H1 (cell line): Measurements from ENCODE around the gene C5orf52. TPM values are rescaled to one million over a fixed set of nuclear protein-coding genes. Genes with fewer than 3 reads are reported as not detected.

Experiments used
- ASH2L ChIP-seq: fragments of 200-600, 300-600 bp; sonication (generic); IDR thresholded peaks from one replicate; pipeline ENCODE4 v1.7.1; 2017; ENCODE audit warnings: low read length
- BACH1 ChIP-seq: IDR thresholded peaks from 2 replicates; pipeline ENCODE4 v1.6.1; 2012; ENCODE audit warnings: low read length, improper control_type of control experiment
- BRCA1 ChIP-seq: IDR thresholded peaks from 2 replicates; pipeline ENCODE4 v1.6.1; 2012; ENCODE audit warnings: low read depth, low read length, improper control_type of control experiment
- CBX5 ChIP-seq: fragments of 300-800, 300-1000 bp; sonication (generic); IDR thresholded peaks from 2 replicates; pipeline ENCODE4 v1.7.1; 2016; ENCODE audit warnings: antibody characterized with exemption, low read length, low read depth
- CHD7 ChIP-seq: fragments of 300-600 bp; sonication (generic); IDR thresholded peaks from 2 replicates; pipeline ENCODE4 v1.7.1; 2012; ENCODE audit warnings: low read length, moderate library complexity, mild to moderate bottlenecking, inconsistent platforms; ENCODE audit not compliant: insufficient replicate concordance
- EGR1 ChIP-seq: IDR thresholded peaks from 2 replicates; pipeline ENCODE4 v1.6.1; 2011; ENCODE audit warnings: low read depth, low read length, borderline replicate concordance
- JUN ChIP-seq: IDR thresholded peaks from 2 replicates; pipeline ENCODE4 v1.6.1; 2011; ENCODE audit warnings: low read depth, mild to moderate bottlenecking, improper control_type of control experiment, low read length
- KDM1A ChIP-seq: fragments of 200-600, 300-600 bp; sonication (generic); IDR thresholded peaks from 2 replicates; pipeline ENCODE4 v1.7.1; 2016; ENCODE audit warnings: mild to moderate bottlenecking, low read length, borderline replicate concordance
- POU5F1 ChIP-seq: IDR thresholded peaks from 2 replicates; pipeline ENCODE4 v1.6.1; 2011; ENCODE audit warnings: low read depth, mild to moderate bottlenecking, low read length, moderate library complexity
- SIRT6 ChIP-seq: IDR thresholded peaks from one replicate; pipeline ENCODE4 v1.7.1; 2012; ENCODE audit warnings: low read length, inconsistent platforms
- TAF7 ChIP-seq: optimal IDR thresholded peaks from 2 replicates; pipeline ENCODE3; 2011; ENCODE audit warnings: low read depth, mild to moderate bottlenecking, inconsistent platforms, low read length, moderate library complexity, borderline replicate concordance
- polyA plus RNA-seq, 7 experiments: library from polyadenylated mRNA; depleted of rRNA in 3 of 7; stranded (reverse) in 5 of 7; unstranded in 2 of 7; fragments of >200 nt in 5 of 7; fragments of 200-250 nt in 2 of 7; gene quantifications; 1 replicate in 5 of 7; 2 replicates in 1 of 7; 4 replicates in 1 of 7; pipeline versions ENCODE4 v1.2.1 to v1.2.3, GENCODE V29; 2011 to 2013; ENCODE audit warnings: missing spikeins in 2 of 7, mixed read lengths in 2 of 7
- total RNA-seq: library from RNA; stranded (reverse); fragmentation: NEBNext Ultra II Directional; extraction: Animal tissue kit (Norgen Biotek cat#: 25700); gene quantifications from 2 replicates; pipeline ENCODE4 v1.2.1, GENCODE V29; 2021

C5orf52 gene
- total and polyA plus RNA-seq, 2 of the 8 experiments (the other 6 are each of a cell fraction or from before 2014, with no cell fraction given): not detected

GRCh38 chr5:157650991-157651611 is 20.2 kb upstream of the C5orf52 start (continued):
- TF ChIP-seq CHD7: no peak
- no peak for TF ChIP-seq CBX5
- TF ChIP-seq ASH2L: no peak
- no peak for TF ChIP-seq TAF7
- no peak for TF ChIP-seq POU5F1
- TF ChIP-seq BACH1: no peak
- TF ChIP-seq BRCA1: no peak
- no peak for TF ChIP-seq EGR1
- no peak for TF ChIP-seq KDM1A
- TF ChIP-seq JUN: no peak
- no peak for TF ChIP-seq SIRT6
